UCSD-AML1 (cell line): ENCODE data around the gene TTC1.
"Not testable (repeated sequence)": the region's sequence is repeated elsewhere in the genome, so short reads cannot be mapped to it uniquely, and the experiment has no call there.

Experiments
- DNase-seq: peaks from one replicate; lab custom pipeline; 2025; ENCODE audit not compliant: unreplicated experiment; lab: John Stamatoyannopoulos, UW

The TTC1 gene

DNA sequence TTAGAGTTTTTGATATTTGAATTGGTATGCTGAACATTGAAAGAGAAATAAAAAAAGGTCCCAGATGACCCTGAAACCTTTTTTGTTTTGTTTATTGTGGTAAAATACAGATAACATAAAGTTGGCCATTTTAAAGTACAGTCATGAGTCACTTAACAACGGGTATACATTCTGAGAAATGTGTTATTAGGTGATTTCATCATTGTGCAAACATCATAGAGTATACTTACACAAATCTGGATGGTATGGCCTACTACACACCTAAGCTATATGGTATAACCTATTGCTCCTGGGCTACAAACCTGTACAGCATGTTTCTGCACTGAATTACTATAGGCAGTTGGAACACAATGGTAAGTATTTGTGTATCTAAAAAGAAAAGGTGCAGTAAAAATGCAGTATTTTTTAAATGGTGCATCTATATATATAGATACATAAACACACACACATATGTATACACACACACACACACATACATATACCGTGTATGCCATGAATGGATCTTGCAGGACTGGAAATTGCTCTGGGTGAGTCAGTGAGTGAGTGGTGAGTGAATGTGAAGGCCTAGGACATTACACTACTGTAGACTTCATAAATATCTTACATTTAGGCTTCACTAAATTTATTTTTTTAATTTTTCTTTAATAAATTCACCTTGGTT, 31.0 kb downstream of the TTC1 start:
- no peak for DNase-seq

DNA sequence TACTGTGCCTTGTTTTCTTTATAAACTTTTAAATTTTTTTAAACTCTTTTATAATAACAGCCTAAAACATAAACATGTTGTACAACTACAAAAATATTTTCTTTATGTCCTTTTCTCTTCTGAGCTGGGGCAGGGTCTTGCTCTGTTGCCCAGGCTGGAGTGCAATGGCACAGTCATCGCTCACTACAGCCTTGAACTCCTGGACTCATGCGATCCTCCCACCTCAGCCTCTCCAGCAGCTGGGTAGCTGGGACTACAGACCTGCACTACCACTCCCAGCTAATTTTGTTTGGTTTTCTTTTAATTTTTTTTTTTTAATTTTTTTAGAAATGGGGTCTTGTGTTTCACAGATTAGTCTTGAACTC, 31.5 kb downstream of the TTC1 start:
- no peak for DNase-seq

DNA sequence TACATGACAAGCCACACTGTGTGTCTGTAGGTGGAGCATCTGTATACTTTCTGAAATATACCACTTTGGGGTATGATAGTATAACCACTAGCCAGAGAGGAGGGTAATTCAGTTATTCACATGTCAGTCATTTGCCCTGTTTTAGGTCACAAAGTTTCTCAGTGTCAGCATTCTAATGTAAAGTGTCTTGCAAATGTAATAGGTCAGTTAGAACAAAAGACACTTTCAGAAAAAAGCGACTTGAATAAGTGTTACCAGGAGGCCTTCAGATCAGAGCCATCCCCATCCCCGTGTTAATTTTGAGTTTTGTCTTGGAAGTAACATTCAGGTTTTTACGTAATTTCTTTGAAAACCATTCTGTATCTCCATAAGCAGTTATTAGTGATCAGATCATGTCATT, 33.7 kb downstream of the TTC1 start:
- DNase-seq = no peak

DNA sequence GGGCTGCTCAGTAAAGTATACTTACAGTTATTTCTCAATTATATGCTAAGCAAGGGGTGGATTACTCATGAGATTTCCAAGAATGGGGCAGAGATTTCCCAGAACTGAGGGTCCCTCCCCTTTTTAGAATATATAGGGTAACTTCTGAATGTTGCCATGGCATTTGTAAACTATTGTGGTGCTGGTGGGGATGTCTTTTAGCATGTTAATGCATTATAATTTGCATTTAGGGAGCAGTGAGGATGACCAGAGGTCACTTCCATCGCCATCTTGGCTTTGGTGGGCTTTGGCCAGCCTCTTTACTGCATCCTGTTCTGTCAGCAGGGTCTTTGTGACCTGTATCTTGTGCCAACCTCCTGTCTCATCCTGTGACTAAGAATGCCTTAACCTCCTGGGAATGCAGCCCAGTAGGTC, 35.5 kb downstream of the TTC1 start:
- DNase-seq = no peak

DNA sequence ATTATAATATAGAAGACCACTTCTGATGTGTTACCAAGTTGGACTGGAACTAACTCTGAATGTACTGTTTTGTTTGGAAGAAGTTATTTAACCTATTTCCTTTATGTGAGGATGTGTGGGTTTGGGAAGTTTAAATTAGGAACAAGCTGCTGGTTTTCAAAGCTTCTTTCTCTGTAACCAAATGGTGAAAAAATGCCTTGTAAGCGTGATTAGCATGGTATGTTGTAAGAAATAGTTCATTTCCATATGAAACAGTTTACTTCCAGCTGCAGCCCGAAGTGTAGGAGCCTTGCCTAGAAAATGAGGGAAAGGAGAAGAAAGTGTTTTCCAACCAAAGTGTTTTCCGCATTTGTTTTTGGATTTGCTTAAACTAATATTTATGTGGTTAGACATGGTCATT, 36.0 kb downstream of the TTC1 start:
- no peak for DNase-seq

DNA sequence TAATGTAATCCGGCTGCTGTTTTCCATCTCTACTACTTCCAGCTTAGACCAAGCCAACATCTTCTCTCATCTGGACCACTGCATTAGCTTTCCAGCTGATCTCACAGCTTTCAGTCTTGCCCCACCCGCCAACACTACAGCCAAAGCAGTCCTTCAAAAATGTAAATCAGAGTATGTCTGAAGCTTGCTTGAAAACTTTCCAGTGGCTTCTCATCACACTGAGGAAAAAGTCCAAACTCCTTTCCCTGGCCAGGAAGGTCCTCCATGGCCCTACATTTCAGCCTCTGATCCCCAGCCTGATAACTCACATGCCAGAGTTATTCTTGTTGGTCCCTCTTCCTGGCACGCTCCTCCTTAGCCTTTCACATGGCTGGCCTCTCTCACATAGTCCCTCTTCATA, 38.5 kb downstream of the TTC1 start:
- DNase-seq = no peak

DNA sequence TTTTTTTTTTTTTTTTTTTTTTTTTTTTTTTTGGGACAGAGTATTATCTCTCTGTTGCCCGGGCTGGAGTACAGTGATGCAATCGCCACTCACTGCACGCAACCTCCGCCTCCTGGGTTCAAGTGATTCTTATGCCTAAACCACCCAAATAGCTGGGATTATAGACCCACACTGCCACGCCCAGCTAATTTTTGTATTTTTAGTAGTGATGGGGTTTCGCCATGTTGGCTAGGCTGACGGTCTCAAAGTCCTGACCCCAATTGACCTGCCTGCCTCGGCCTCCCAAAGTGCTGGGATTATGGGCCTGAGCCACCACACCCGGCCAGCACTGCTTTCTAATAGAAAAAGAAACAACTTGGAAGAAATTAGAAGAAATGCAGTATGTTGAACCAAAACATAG, 39.2 kb downstream of the TTC1 start:
- DNase-seq = no peak

DNA sequence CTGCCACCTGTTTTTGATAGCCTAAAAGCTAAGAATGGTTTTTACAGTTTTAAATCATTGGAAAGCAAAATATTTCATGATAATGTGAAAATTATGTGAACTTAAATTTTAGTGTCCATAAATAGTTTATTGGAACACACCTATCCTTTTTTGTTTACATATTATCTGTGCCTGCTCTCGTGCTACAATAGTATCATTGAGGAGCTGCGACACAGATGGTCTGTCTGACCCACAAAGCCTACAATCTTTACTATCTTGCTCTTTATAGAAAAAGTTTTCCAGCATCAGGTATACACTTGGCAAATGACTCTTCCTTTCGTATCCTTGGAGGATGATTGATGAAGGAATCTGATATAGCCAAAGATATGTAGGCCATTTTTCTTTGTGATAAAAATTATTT, 40.2 kb downstream of the TTC1 start:
- no peak for DNase-seq

DNA sequence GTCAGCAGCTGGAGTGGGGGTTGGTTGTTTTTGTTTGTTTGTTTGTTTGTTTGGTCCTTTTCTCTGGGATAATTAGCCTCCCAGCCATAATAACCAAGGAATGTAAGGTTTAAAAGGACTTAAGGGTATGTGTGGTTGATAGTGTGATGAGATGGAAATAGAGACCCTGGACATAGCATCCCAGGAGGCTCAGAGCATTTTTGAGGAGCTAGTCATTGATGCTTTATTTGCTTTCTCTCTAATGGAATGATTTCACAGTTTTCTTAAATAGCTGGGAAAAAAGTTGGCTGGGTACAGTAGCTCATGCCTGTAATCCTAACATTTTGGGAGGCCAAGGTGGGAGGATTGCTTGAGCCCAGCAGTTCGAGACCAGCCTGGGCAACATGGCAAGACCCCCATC, 45.1 kb downstream of the TTC1 start:
- DNase-seq = no peak

DNA sequence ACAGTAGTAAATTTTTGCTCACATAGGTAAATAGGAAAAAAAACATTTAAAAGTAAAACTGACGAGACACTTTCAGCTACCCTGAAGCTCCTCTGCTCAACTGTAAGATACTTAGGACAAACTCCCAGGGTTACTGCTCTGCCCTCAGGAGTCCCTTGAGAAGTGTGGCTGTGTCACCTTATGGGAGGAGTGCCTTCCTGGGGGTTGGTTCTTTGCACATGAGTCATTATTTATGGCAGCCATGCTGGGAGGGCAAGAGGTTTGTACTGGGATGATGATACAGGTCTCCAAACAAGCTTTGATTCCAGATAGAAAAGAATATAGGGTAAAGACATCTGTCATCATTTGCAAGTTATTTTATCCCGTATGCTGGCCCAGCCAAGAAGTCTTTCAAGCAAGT, 45.9 kb downstream of the TTC1 start:
- DNase-seq = no peak

DNA sequence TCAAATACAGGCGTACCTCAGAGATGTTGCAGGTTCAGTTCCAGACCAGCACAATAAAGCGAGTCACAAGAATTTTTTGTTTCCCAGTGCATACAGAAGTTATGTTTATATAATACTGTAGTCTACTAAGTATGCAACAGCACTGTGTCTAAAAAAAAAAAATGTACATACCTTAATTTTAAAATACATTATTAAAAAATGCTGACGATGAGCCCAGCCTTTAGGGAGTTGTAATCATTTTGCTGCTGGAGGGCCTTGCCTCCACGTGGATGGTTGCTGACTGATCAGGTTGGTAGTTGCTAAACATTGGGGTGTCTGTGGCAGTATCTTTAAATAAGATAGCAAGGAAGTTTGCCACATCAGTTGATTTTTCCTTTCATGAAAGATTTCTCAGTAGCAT, 48.3 kb downstream of the TTC1 start:
- no peak for DNase-seq

DNA sequence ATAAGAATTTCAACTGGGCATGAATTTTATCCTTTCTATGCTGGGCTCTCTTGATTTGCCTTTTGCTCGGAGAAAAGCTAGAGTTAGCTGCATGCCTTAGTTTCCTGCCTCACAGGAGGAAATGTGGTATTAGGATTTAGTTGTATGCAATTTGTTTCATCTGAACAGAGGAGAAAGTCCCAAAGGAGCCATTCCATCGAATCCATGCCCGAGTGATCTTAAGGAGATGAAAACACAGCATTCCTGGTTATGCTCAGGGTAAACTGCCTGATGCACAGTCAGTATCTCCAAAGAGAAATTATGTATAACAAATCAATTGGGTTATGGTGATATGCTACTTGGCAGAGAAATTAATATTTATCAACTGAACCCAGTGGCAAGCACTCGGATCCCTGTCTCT, 51.1 kb downstream of the TTC1 start:
- no peak for DNase-seq

DNA sequence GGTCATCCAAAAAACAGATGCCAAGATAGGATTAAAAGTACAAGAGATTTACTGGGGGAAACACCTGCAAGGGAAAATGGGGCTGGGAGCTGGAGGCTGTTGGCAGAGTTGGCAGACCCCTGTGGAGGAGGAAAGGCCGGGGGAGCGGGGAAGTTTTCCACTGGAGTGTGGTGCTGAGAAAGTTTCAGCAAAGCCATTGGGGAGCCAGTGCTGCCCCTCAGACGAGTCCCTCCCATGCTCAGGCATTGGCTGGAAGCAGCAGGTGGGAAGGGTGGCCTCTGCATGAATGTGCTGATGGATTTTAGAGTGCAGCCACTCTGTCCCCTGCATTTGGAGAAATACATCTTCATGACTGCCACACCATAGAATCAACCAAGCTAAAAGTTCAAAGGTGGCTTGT, 52.8 kb downstream of the TTC1 start:
- DNase-seq = no peak

DNA sequence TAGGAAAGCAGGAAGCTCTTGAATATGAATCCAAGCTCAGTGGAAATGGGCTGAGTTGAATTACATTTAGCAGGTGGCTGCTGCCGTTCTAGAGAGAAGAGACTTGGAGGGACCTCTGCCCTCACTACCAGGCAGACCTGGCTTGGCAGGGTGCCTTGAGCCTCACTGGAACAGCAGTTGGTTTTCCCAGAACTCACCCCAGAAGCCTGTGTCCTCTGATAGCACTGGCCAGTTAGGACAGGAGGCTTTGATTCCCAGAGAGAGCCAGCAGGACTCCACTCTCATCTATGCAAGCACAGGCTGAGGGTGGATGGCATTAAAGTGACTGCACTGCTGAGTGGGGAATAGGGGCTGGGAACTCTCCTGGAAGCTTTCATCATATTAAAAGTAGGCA, 55.5 kb downstream of the TTC1 start:
- no peak for DNase-seq

DNA sequence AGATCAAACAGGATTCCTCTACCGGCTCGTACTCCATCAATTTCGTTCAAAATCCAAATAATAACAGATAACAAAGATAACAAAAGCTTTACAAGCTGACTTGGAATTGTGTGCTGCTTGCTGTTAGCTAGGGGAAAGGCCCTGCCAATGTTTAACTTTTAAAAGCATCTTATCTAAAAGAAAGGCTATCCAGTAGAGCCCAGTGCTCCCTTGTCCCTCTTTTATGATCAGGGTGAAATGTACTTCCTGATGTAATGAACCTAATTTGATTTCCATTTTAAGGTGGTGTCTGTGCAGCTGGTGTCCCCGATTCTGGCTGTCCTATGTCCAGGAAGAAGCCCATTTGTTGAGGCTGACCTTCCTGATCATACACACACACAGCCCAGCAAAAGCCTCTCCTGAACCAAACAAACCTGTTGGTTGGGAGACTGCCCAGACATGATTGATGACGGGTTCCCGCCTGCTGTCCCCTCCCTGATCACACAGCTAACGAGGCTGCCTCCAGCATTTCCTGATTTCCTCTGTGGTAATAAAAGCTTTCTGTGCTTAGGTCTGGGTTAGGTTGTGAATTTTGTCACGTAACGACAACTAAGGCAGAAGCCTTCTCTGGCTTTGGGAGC, 56.2 kb downstream of the TTC1 start:
- no peak for DNase-seq

DNA sequence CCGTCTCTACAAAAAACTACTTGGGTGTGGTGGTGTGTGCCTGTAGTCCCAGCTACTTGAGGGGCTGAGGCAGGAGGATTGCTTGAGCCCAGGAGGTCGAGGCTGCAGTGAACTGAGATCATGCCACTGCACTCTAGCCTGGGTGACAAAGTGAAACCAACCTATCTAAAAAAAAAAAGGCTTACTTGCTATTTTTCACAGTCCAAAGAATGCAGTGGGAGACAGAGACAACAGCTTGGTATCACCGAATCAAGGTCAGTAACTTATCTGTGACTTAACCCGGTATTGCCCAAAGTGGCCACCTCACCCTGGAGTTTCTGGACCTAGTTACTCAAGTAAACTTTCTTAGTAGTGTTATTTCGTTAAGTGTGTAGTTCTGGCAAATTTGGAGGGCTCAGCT, 60.2 kb downstream of the TTC1 start:
- DNase-seq = not testable (repeated sequence)

DNA sequence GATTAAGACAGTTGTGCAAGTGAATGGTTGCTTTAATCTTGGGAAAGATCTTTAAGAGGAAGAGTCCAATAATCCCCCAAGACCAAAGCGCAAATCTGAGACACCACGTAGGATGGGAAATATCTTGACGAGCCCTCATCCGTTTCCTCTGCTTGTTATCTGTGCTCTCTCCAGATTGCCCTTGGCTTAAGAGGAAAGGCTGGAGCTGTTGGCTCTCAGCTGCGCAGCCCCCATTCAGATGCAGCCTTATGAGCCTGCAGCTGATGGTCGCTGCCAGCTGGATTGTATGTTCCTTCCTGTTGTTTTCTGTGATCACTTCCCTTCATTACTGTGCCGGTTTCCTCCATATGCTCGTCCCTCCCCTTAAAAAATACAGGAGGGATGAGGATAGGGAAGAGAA, 62.6 kb downstream of the TTC1 start:
- no peak for DNase-seq

DNA sequence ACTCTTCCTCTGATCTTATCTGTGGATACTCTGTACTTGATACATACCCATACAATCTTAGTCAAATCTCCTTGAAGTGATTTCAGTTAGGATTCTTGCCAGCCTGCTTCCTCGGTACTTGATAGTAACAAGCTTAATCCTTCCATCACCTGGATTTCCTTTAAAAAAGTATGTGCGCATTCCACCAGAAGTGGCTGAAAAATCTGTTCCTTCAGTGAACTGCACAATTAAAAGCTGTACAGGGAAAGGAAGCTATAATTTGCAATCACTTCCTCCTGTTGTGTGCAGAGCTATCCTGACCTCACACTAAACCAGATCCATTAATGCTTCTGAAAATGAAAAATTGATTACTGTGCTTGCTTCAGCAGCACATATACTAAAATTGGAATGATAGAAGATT, 63.0 kb downstream of the TTC1 start:
- no peak for DNase-seq

DNA sequence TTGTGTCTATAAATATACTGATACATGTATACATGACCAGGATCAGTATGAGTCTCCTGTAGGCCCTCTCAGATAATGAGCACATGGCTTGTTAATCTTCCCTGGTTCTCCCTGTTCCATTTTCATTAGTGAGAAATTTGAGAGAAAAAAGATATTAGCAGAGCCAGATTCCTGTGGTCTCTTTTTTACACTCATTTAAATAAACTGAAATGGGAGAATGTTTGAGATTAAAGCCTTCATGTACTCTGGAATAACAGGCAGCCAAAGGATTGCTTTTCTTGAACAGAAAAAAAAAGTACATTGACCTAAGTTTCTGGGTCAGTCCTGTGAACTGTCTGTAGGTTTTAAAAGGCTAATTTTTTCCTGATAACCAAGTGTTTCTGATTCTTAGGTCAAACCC, 66.1 kb downstream of the TTC1 start:
- no peak for DNase-seq

DNA sequence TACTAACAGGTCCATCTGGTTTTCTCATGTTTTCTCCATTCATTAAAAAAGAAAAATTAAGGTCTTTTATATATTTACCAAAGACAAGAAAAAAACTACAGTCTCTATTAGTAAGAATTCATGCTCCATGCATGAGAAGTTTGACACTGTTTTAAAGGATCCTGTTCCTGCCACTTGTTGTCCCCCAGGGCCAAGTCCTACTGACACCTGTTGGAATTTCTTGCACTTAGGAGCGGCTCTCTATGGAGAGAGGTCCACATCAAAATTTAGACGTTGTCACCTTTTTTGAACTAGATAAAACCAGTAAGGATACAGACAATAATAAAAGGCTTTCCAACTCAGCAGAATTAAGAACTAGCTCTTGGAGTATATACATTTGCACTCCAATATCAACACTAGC, 68.1 kb downstream of the TTC1 start:
- DNase-seq = no peak

DNA sequence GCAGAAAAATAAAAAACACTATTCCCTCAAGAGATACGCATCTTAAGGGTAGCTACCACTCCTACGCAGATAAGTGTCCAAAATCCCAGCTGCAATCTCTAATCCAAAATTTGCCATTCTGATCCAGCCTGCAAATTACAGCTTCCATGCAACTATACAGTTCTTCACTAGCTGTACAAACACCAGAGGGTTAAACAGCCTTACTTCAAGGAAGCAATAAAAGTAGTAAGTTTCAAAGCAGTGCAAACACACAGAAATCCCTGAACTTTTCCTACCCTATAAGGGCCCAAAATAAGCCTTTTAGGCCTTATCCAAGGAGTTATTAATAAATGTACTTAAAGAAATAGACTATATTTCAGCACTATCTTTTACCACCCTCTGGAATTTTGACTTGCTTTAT, 70.8 kb downstream of the TTC1 start:
- DNase-seq = no peak

DNA sequence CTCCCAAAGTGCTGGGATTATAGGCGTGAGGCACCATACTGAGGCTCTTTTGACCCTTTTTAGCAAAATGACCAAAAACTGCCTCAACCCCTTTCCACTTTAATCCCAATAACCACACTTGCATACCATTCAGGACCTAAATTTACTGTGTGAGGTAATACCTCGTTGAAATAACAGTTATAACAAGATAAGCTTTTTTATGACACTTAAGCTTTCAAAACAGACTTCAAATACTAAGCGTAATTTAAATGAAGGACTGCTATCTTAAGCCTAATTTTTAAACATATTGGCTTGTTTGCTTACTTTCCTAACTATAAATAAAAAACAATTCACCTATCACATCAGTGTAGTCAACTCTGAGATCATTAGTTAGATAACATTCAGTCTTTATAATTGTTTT, 72.6 kb downstream of the TTC1 start:
- no peak for DNase-seq
